H1 (cell line): ENCODE results near the gene TWNK. TPM values are rescaled to one million over a fixed set of nuclear protein-coding genes. Genes with fewer than 3 reads are reported as not detected.

Experiments
- ATF2 ChIP-seq: IDR thresholded peaks from 2 replicates; pipeline ENCODE4 v1.6.1; 2012; ENCODE audit warnings: low read length, inconsistent platforms
- KDM5A ChIP-seq: fragments of 200-600 bp; IDR thresholded peaks from 2 replicates; pipeline ENCODE4 v1.7.1; 2012; ENCODE audit warnings: mild to moderate bottlenecking, low read length, inconsistent platforms, mixed read lengths
- PHF8 ChIP-seq: fragments of 200-600 bp; sonication (generic); conservative IDR thresholded peaks from 2 replicates; pipeline ENCODE4 v1.7.1; 2012; ENCODE audit warnings: low read depth, mild to moderate bottlenecking, inconsistent platforms, low read length, moderate library complexity
- RXRA ChIP-seq: IDR thresholded peaks from 2 replicates; pipeline ENCODE4 v1.6.1; 2011; ENCODE audit warnings: low read depth, mild to moderate bottlenecking, low read length, moderate library complexity; ENCODE audit not compliant: insufficient read depth
- SIRT6 ChIP-seq: IDR thresholded peaks from one replicate; pipeline ENCODE4 v1.7.1; 2012; ENCODE audit warnings: low read length, inconsistent platforms
- SP2 ChIP-seq: IDR thresholded peaks from 2 replicates; pipeline ENCODE4 v1.6.1; 2012; ENCODE audit warnings: mild to moderate bottlenecking, low read length, inconsistent platforms
- USF2 ChIP-seq: IDR thresholded peaks from 2 replicates; pipeline ENCODE4 v1.6.1; 2011; ENCODE audit warnings: low read length, improper control_type of control experiment
- ZNF274 ChIP-seq: IDR thresholded peaks from 2 replicates; pipeline ENCODE4 v1.7.0; 2012; ENCODE audit warnings: low read length, borderline replicate concordance; ENCODE audit errors: extremely low read depth
- polyA plus RNA-seq, 7 experiments: library from polyadenylated mRNA; depleted of rRNA in 3 of 7; stranded (reverse) in 5 of 7; unstranded in 2 of 7; fragments of >200 nt in 5 of 7; fragments of 200-250 nt in 2 of 7; gene quantifications; 1 replicate in 5 of 7; 2 replicates in 1 of 7; 4 replicates in 1 of 7; pipeline versions ENCODE4 v1.2.1 to v1.2.3, GENCODE V29; 2011 to 2013; ENCODE audit warnings: missing spikeins in 2 of 7, mixed read lengths in 2 of 7
- total RNA-seq: library from RNA; stranded (reverse); fragmentation: NEBNext Ultra II Directional; extraction: Animal tissue kit (Norgen Biotek cat#: 25700); gene quantifications from 2 replicates; pipeline ENCODE4 v1.2.1, GENCODE V29; 2021

The TWNK gene
- total and polyA plus RNA-seq, 2 of the 8 experiments (the other 6 are each of a cell fraction or from before 2014, with no cell fraction given): 15.4 to 32.5 TPM

GRCh38 chr10:101000915-101001658 is 13.7 kb downstream of the TWNK start (continued):
- TF ChIP-seq ATF2 (no peak), ZNF274 (no peak), RXRA (no peak), PHF8 (no peak), SP2 (no peak), KDM5A (no peak), SIRT6 (no peak), USF2 (no peak)
- TF ChIP-seq, all 59 proteins: peak for 0
